HFFc6 (cell line): ENCODE data around the gene PLEKHA1. TPM values are rescaled to one million over a fixed set of nuclear protein-coding genes. Genes with fewer than 3 reads are reported as not detected.

Experiments
- DNase-seq: peaks from one replicate; pipeline ENCODE4 v3.0.0-alpha.2; 2018
- H3K27ac Mint-ChIP-seq: 2 replicates; pipeline ENCODE4 v1.8.0; 2020; ENCODE audit warnings: mild to moderate bottlenecking, mixed read lengths
- H3K27me3 Mint-ChIP-seq: 2 replicates; pipeline ENCODE4 v1.8.0; 2021; ENCODE audit warnings: mild to moderate bottlenecking, moderate library complexity, mixed read lengths; ENCODE audit not compliant: insufficient read depth
- H3K36me3 Mint-ChIP-seq: 2 replicates; pipeline ENCODE4 v1.8.0; 2021; ENCODE audit warnings: low read depth, mixed read lengths
- H3K4me1 Mint-ChIP-seq: 2 replicates; pipeline ENCODE4 v1.8.0; 2020; ENCODE audit warnings: low read depth, mixed read lengths
- H3K4me3 Mint-ChIP-seq: 2 replicates; pipeline ENCODE4 v1.8.0; 2020; ENCODE audit warnings: mild to moderate bottlenecking, moderate library complexity, mixed read lengths
- H3K9me3 Mint-ChIP-seq: 2 replicates; pipeline ENCODE4 v1.8.0; 2020; ENCODE audit warnings: mild to moderate bottlenecking, mixed read lengths
- CTCF ChIP-seq: fragments of 200-600 bp; sonication (generic); IDR thresholded peaks from 2 replicates; pipeline ENCODE4 v1.5.0; 2021; ENCODE audit warnings: antibody characterized with exemption, mild to moderate bottlenecking
- total RNA-seq, 6 experiments: library from RNA; stranded (reverse); fragmentation: NEBNext Ultra II Directional; extraction: Animal tissue kit (Norgen Biotek cat#: 25700); gene quantifications; 2 replicates in 1 of 6; 3 replicates in 5 of 6; pipeline ENCODE4 v1.2.3, GENCODE V29; 2021

PLEKHA1 gene
- total RNA-seq, 6 experiments from 2014 or later = 17.7 to 26.2 (median 19.3) TPM

- Mint-ChIP-seq H3K27ac (no peak overlapping the region), H3K27me3 (peaks cover 20% of the 10 kb centered on the region), H3K9me3 (peaks cover 9% of the 10 kb centered on the region; the same call in 1 of the 2 replicates), H3K4me3 (no peak overlapping the region), H3K4me1 (no peaks in the 10 kb centered on the region; the same call in 1 of the 2 replicates), H3K36me3 (no peaks in the 10 kb centered on the region)
- DNase-seq = no peak
- TF ChIP-seq CTCF = no peak
Observed at GRCh38 chr10:122362621-122363020, 11.9 kb upstream of the PLEKHA1 start.

- peaks cover 18% of the 10 kb centered on the region for H3K27me3 Mint-ChIP-seq
- H3K9me3 Mint-ChIP-seq = peaks cover 6% of the 10 kb centered on the region; the same call in 1 of the 2 replicates
- H3K4me3 Mint-ChIP-seq = no peak overlapping the region
- TF ChIP-seq CTCF = no peak
- no peak for DNase-seq
- H3K4me1 Mint-ChIP-seq = no peaks in the 10 kb centered on the region; the same call in 1 of the 2 replicates
- no peaks in the 10 kb centered on the region for H3K36me3 Mint-ChIP-seq
- no peak overlapping the region for H3K27ac Mint-ChIP-seq
Observed at GRCh38 chr10:122363311-122363710, 11.2 kb upstream of the PLEKHA1 start.

- TF ChIP-seq CTCF = no peak
- Mint-ChIP-seq H3K27me3 (peaks cover 12% of the 10 kb centered on the region), H3K36me3 (no peaks in the 10 kb centered on the region), H3K9me3 (no peaks in the 10 kb centered on the region), H3K27ac (no peak overlapping the region), H3K4me1 (no peaks in the 10 kb centered on the region; the same call in 1 of the 2 replicates), H3K4me3 (no peak overlapping the region)
- DNase-seq = no peak
Observed at GRCh38 chr10:122363722-122364463, 10.6 kb upstream of the PLEKHA1 start.

GRCh38 chr10:122368502-122369254, 5.8 kb upstream of the PLEKHA1 start:
- Mint-ChIP-seq H3K27ac (no peak overlapping the region), H3K4me3 (no peak overlapping the region)

GRCh38 chr10:122373108-122373507, 1.4 kb upstream of the PLEKHA1 start:
- H3K9me3 Mint-ChIP-seq = no peaks in the 10 kb centered on the region
- DNase-seq = no peak
- no peaks in the 10 kb centered on the region for H3K36me3 Mint-ChIP-seq
- peaks cover 7% of the 10 kb centered on the region; the same call in 1 of the 2 replicates for H3K27me3 Mint-ChIP-seq
- peak overlapping the region; percentile 94; the same call in 1 of the 2 replicates for H3K4me3 Mint-ChIP-seq
- no peak for TF ChIP-seq CTCF
- no peak overlapping the region for H3K27ac Mint-ChIP-seq
- H3K4me1 Mint-ChIP-seq = peaks cover 28% of the 10 kb centered on the region

More at GRCh38 chr10:122368502-122369254, 5.8 kb upstream of the PLEKHA1 start:
- Mint-ChIP-seq H3K27me3 (peaks cover 11% of the 10 kb centered on the region), H3K4me1 (peaks cover 7% of the 10 kb centered on the region), H3K36me3 (no peaks in the 10 kb centered on the region), H3K9me3 (no peaks in the 10 kb centered on the region)
- DNase-seq = no peak
- TF ChIP-seq CTCF = no peak
